Measurements from ENCODE around the gene KIAA1755. TPM values are rescaled to one million over a fixed set of nuclear protein-coding genes. Genes with fewer than 3 reads are reported as not detected.

Gene KIAA1755
- total RNA-seq, 1 experiment from 2014 or later: 0.17 TPM

DNA sequence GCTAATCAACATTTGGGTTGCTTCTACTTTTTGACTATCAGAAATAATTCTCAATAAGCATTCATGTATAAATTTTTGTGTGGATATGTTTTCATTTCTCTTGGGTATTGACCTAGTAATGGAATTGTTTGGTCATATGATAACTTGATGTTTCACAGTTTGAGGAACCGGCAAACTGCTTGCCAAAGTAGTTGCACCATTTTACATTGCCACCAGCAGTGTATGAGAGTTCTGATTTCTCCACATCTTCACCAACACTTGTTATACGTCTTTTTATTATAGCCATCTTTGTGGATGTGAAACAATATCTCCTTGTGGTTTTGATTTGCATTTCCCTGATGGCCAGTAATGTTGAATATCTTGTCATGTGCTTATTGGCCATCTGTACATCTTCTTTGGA is 52.9 kb downstream of the KIAA1755 start:
- Histone ChIP-seq H4K20me1 (ENCODE audit: control insufficient read depth, insufficient read depth, insufficient read length) (no peaks in the 10 kb centered on the region), H2BK5ac (ENCODE audit: insufficient read length, low read length) (no peak overlapping the region), H4K8ac (replicated peaks; ENCODE audit: insufficient read length, low read depth, low read length) (no peak overlapping the region), H3K79me1 (ENCODE audit: insufficient read depth, low read depth, low read length, poor library complexity, severe bottlenecking) (no peaks in the 10 kb centered on the region), H3K79me2 (ENCODE audit: insufficient read depth, low read length) (no peaks in the 10 kb centered on the region), H3K23me2 (ENCODE audit: insufficient read length, low read depth, low read length, poor library complexity, severe bottlenecking) (no peaks in the 10 kb centered on the region), H3K4me2 (ENCODE audit: insufficient read depth, insufficient read length, low read length) (no peak overlapping the region), H2BK15ac (ENCODE audit: low read depth, low read length) (no peak overlapping the region), H3K18ac (ENCODE audit: insufficient read length, low read depth, low read length) (no peak overlapping the region), H3K14ac (ENCODE audit: insufficient read depth, low read length) (no peak overlapping the region), H3K9me3 (ENCODE audit: control insufficient read depth, low read depth, low read length) (no peaks in the 10 kb centered on the region), H3K56ac (ENCODE audit: insufficient read length, low read depth, low read length) (no peak overlapping the region), H2AK5ac (ENCODE audit: insufficient read length, low read length) (no peak overlapping the region), H4K5ac (ENCODE audit: insufficient read length, low read depth, low read length) (no peak overlapping the region), H3K23ac (ENCODE audit: insufficient read length, low read depth, low read length) (no peak overlapping the region), H2BK12ac (ENCODE audit: insufficient read length, low read depth, low read length) (no peak overlapping the region), H2BK20ac (ENCODE audit: low read depth, low read length, poor library complexity, severe bottlenecking) (no peak overlapping the region), H3T11ph (ENCODE audit: low read length) (no peak overlapping the region), H4K91ac (ENCODE audit: insufficient read length, low read depth, low read length) (no peak overlapping the region), H3K4me1 (ENCODE audit: insufficient read depth, low read length) (no peaks in the 10 kb centered on the region), H3K4ac (ENCODE audit: low read depth, low read length) (no peak overlapping the region), H3K9ac (ENCODE audit: extremely low read depth, insufficient read length, low read length) (no peak overlapping the region), H2BK120ac (ENCODE audit: low read depth, low read length, poor library complexity, severe bottlenecking) (no peak overlapping the region), H2AFZ (ENCODE audit: low read length) (no peak overlapping the region), H3K27ac (ENCODE audit: insufficient read length, low read depth, low read length) (no peak overlapping the region), H3K27me3 (ENCODE audit: insufficient read depth, low read length) (no peaks in the 10 kb centered on the region)
- TF ChIP-seq, protein P1, sequence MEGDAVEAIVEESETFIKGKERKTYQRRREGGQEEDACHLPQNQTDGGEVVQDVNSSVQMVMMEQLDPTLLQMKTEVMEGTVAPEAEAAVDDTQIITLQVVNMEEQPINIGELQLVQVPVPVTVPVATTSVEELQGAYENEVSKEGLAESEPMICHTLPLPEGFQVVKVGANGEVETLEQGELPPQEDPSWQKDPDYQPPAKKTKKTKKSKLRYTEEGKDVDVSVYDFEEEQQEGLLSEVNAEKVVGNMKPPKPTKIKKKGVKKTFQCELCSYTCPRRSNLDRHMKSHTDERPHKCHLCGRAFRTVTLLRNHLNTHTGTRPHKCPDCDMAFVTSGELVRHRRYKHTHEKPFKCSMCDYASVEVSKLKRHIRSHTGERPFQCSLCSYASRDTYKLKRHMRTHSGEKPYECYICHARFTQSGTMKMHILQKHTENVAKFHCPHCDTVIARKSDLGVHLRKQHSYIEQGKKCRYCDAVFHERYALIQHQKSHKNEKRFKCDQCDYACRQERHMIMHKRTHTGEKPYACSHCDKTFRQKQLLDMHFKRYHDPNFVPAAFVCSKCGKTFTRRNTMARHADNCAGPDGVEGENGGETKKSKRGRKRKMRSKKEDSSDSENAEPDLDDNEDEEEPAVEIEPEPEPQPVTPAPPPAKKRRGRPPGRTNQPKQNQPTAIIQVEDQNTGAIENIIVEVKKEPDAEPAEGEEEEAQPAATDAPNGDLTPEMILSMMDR (conservative IDR thresholded peaks at IDR 0.05): no peak
- Mint-ChIP-seq H3K27ac (no peak overlapping the region), H3K4me3 (no peak overlapping the region), H3K9me3 (no peaks in the 10 kb centered on the region), H3K27me3 (ENCODE audit: low read depth) (peaks cover 10% of the 10 kb centered on the region), H3K36me3 (ENCODE audit: insufficient read depth in 1 of 3, low read depth in 3 of 3) (no peaks in the 10 kb centered on the region), H3K4me1 (peaks cover 2 to 4% of the 10 kb centered on the region in 2 experiments; a peak in 1 of 4 replicates)
- WGBS (ENCODE audit: extremely low coverage, insufficient read length, low lambda C conversion rate): no CpG with 5 or more reads among the region's 2 CpGs
- no peak for DNase-seq

Measured in H9 (cell line).